H1 (cell line): Measurements from ENCODE around the gene AFTPH. TPM values are rescaled to one million over a fixed set of nuclear protein-coding genes. Genes with fewer than 3 reads are reported as not detected.

Experiments used
- EGR1 ChIP-seq: IDR thresholded peaks from 2 replicates; pipeline ENCODE4 v1.6.1; 2011; ENCODE audit warnings: low read depth, low read length, borderline replicate concordance
- PHF8 ChIP-seq: fragments of 200-600 bp; sonication (generic); conservative IDR thresholded peaks from 2 replicates; pipeline ENCODE4 v1.7.1; 2012; ENCODE audit warnings: low read depth, mild to moderate bottlenecking, inconsistent platforms, low read length, moderate library complexity
- RAD21 ChIP-seq, 2 experiments: IDR thresholded peaks in 1 of 2; conservative IDR thresholded peaks in 1 of 2; 2 replicates each; pipeline ENCODE4 v1.6.1; 2011; ENCODE audit warnings: low read depth in 2 of 2, low read length in 2 of 2, improper control_type of control experiment in 1 of 2, inconsistent platforms in 1 of 2, mild to moderate bottlenecking in 1 of 2, moderate library complexity in 1 of 2
- polyA plus RNA-seq, 7 experiments: library from polyadenylated mRNA; depleted of rRNA in 3 of 7; stranded (reverse) in 5 of 7; unstranded in 2 of 7; fragments of >200 nt in 5 of 7; fragments of 200-250 nt in 2 of 7; gene quantifications; 1 replicate in 5 of 7; 2 replicates in 1 of 7; 4 replicates in 1 of 7; pipeline versions ENCODE4 v1.2.1 to v1.2.3, GENCODE V29; 2011 to 2013; ENCODE audit warnings: missing spikeins in 2 of 7, mixed read lengths in 2 of 7
- total RNA-seq: library from RNA; stranded (reverse); fragmentation: NEBNext Ultra II Directional; extraction: Animal tissue kit (Norgen Biotek cat#: 25700); gene quantifications from 2 replicates; pipeline ENCODE4 v1.2.1, GENCODE V29; 2021

The AFTPH gene
- total and polyA plus RNA-seq, 2 of the 8 experiments (the other 6 are each of a cell fraction or from before 2014, with no cell fraction given), result 7.3 to 15.0 TPM

- TF ChIP-seq RAD21 (IDR thresholded peaks at IDR 0.05 in 1 of 2, conservative IDR thresholded peaks at IDR 0.05 in 1 of 2; ENCODE audit: low read depth in 2 of 2, low read length in 2 of 2) (peak in 1 of 2 experiments; percentile 49; a peak in 2 of 4 replicates), EGR1 (peak; percentile 22; the same call in 1 of the 2 replicates), PHF8 (peak; percentile 61)
- TF ChIP-seq, all 59 proteins: peak for 8
Measured at GRCh38 chr2:64609227-64609941, 85.3 kb downstream of the AFTPH start (continued).
